WTC11 (cell line): Measurements from ENCODE around the gene SORCS2.

Source experiments
- CREM ChIP-seq: sonication (generic); formaldehyde crosslinking; IDR thresholded peaks from 2 replicates; pipeline ENCODE4 v1.8.1; 2022; ENCODE audit warnings: mild to moderate bottlenecking, missing genetic modification reagents, moderate library complexity
- NR3C1 ChIP-seq: sonication (generic); formaldehyde crosslinking; conservative IDR thresholded peaks from 2 replicates; pipeline ENCODE4 v1.8.1; 2023; ENCODE audit warnings: low read depth, mild to moderate bottlenecking, missing genetic modification reagents
- TP53 ChIP-seq: sonication (generic); formaldehyde crosslinking; IDR thresholded peaks from 2 replicates; pipeline ENCODE4 v1.8.1; 2023; ENCODE audit warnings: mild to moderate bottlenecking, missing genetic modification reagents
- ZNF317 ChIP-seq: sonication (generic); formaldehyde crosslinking; IDR thresholded peaks from 2 replicates; pipeline ENCODE4 v1.8.1; 2023; ENCODE audit warnings: low read depth, mild to moderate bottlenecking, moderate library complexity, missing genetic modification reagents, borderline replicate concordance
- TF ChIP-seq, protein P1 (sequence below): fragments of 200-600 bp; IDR thresholded peaks from 2 replicates; pipeline ENCODE4 v1.8.0; 2022; ENCODE audit warnings: antibody characterized with exemption
- TF ChIP-seq, protein P2 (sequence below): sonication (generic); formaldehyde crosslinking; IDR thresholded peaks from 2 replicates; pipeline ENCODE4 v1.8.1; 2023; ENCODE audit warnings: mild to moderate bottlenecking, missing genetic modification reagents, moderate library complexity

DNA sequence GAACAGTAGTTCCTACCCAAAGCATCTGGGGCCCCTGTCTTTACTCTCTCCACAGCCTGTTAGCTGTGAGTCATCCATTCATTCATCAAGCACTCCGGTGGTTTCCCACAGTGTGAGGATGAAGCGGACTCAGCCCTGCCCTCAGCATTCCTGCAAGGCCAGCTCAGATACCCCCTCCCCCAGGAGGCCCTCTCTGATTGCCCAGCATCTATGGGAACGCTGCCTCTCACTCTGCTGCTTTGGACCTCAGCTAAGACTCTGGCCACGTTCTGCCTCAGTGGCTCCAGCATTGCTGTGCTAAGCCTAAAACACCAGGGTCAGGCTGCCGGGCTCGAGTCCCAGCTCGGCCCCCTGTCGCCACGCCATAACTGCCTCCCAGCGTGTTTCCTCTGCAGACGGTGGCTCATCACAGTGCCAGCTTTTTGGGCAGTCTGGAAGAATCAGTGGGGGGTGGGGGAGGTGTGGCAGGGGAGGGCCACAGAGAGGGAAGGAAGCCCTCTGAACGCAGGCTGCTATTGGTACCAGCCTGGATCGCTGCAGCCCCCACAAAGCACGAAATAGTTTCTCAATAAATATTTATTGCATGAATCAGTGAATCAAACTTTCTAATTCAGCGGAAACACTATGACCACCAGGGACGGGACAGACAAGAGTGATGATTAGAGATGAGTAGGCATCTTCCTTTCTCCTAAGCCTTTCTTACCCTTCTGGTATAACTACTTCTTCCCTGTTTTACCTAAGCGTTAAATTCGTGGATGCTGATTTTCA is 74.4 kb downstream of the SORCS2 start:
- TF ChIP-seq, protein P1, sequence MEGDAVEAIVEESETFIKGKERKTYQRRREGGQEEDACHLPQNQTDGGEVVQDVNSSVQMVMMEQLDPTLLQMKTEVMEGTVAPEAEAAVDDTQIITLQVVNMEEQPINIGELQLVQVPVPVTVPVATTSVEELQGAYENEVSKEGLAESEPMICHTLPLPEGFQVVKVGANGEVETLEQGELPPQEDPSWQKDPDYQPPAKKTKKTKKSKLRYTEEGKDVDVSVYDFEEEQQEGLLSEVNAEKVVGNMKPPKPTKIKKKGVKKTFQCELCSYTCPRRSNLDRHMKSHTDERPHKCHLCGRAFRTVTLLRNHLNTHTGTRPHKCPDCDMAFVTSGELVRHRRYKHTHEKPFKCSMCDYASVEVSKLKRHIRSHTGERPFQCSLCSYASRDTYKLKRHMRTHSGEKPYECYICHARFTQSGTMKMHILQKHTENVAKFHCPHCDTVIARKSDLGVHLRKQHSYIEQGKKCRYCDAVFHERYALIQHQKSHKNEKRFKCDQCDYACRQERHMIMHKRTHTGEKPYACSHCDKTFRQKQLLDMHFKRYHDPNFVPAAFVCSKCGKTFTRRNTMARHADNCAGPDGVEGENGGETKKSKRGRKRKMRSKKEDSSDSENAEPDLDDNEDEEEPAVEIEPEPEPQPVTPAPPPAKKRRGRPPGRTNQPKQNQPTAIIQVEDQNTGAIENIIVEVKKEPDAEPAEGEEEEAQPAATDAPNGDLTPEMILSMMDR, result no peak
- TF ChIP-seq NR3C1 (no peak), CREM (CRISPR knock-in tag) (no peak), ZNF317 (CRISPR knock-in tag) (no peak), TP53 (CRISPR knock-in tag) (no peak)
- TF ChIP-seq, protein P2, sequence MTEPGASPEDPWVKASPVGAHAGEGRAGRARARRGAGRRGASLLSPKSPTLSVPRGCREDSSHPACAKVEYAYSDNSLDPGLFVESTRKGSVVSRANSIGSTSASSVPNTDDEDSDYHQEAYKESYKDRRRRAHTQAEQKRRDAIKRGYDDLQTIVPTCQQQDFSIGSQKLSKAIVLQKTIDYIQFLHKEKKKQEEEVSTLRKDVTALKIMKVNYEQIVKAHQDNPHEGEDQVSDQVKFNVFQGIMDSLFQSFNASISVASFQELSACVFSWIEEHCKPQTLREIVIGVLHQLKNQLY (CRISPR knock-in tag), result no peak
